SJSA1 (cell line): ENCODE data around the gene MRPL14. TPM values are rescaled to one million over a fixed set of nuclear protein-coding genes. Genes with fewer than 3 reads are reported as not detected.

Experiments
- DNase-seq, 2 experiments: peaks; one replicate each; pipeline ENCODE4 v3.0.0-alpha.2; 2015 to 2020; ENCODE audit warnings: low spot score in 2 of 2, low read depth in 1 of 2
- H3K27ac ChIP-seq: fragments of 250-450 bp; sonication (Bioruptor Pico); 2 replicates; pipeline ENCODE4 v1.5.1; 2020; ENCODE audit warnings: mild to moderate bottlenecking, moderate library complexity
- H3K27me3 ChIP-seq: fragments of 250-450 bp; sonication (Bioruptor Pico); replicated peaks from 2 replicates; pipeline ENCODE4 v1.5.1; 2020; ENCODE audit warnings: mild to moderate bottlenecking, moderate library complexity
- H3K36me3 ChIP-seq: fragments of 250-450 bp; sonication (Bioruptor Pico); 2 replicates; pipeline ENCODE4 v1.5.1; 2020; ENCODE audit warnings: mild to moderate bottlenecking
- H3K4me1 ChIP-seq: fragments of 250-450 bp; sonication (Bioruptor Pico); replicated peaks from 2 replicates; pipeline ENCODE4 v1.6.1; 2021; ENCODE audit warnings: mild to moderate bottlenecking
- H3K4me3 ChIP-seq: fragments of 250-450 bp; sonication (Bioruptor Pico); 2 replicates; pipeline ENCODE4 v1.5.1; 2020; ENCODE audit warnings: mild to moderate bottlenecking
- H3K9me3 ChIP-seq: fragments of 250-450 bp; sonication (Bioruptor Pico); replicated peaks from 2 replicates; pipeline ENCODE4 v1.5.1; 2020; ENCODE audit warnings: mild to moderate bottlenecking
- total RNA-seq: library from RNA; depleted of rRNA; stranded (reverse); fragments of >200 nt; shearing (Covaris generic); gene quantifications from 2 replicates; pipeline ENCODE4 v1.2.3, GENCODE V29; 2014

Gene MRPL14
- total RNA-seq, 1 experiment from 2014 or later = 67.0 TPM

GRCh38 chr6:44082872-44083321 is 44.4 kb downstream of the MRPL14 start:
- Histone ChIP-seq H3K9me3 (no peaks in the 10 kb centered on the region), H3K4me3 (no peak overlapping the region), H3K4me1 (peaks cover 3% of the 10 kb centered on the region; the same call in 1 of the 2 replicates), H3K27me3 (no peaks in the 10 kb centered on the region), H3K27ac (no peak overlapping the region), H3K36me3 (no peaks in the 10 kb centered on the region)
- no peak for DNase-seq

GRCh38 chr6:44081753-44082152 is 45.5 kb downstream of the MRPL14 start:
- no peak overlapping the region for H3K4me3 ChIP-seq
- H3K36me3 ChIP-seq = no peaks in the 10 kb centered on the region
- DNase-seq = no peak
- no peaks in the 10 kb centered on the region for H3K27me3 ChIP-seq
- H3K9me3 ChIP-seq = no peaks in the 10 kb centered on the region
- H3K4me1 ChIP-seq = peaks cover 3% of the 10 kb centered on the region; the same call in 1 of the 2 replicates
- H3K27ac ChIP-seq = no peak overlapping the region

GRCh38 chr6:44080561-44081521 is 46.4 kb downstream of the MRPL14 start:
- Histone ChIP-seq H3K4me3 (no peak overlapping the region), H3K36me3 (no peaks in the 10 kb centered on the region), H3K9me3 (no peaks in the 10 kb centered on the region), H3K27ac (no peak overlapping the region), H3K27me3 (no peaks in the 10 kb centered on the region), H3K4me1 (peaks cover 3% of the 10 kb centered on the region; the same call in 1 of the 2 replicates)
- no peak for DNase-seq

GRCh38 chr6:44079672-44080071 is 47.6 kb downstream of the MRPL14 start:
- no peaks in the 10 kb centered on the region for H3K36me3 ChIP-seq
- DNase-seq = no peak
- no peak overlapping the region for H3K27ac ChIP-seq
- H3K27me3 ChIP-seq = no peaks in the 10 kb centered on the region
- H3K4me1 ChIP-seq = peaks cover 8% of the 10 kb centered on the region
- no peak overlapping the region for H3K4me3 ChIP-seq
- H3K9me3 ChIP-seq = no peaks in the 10 kb centered on the region

- peak; percentile 72 to 80 for DNase-seq
- Histone ChIP-seq H3K36me3 (no peaks in the 10 kb centered on the region), H3K27me3 (no peaks in the 10 kb centered on the region), H3K27ac (no peak overlapping the region), H3K4me1 (peaks cover 11% of the 10 kb centered on the region), H3K4me3 (no peak overlapping the region), H3K9me3 (no peaks in the 10 kb centered on the region)
Observed at GRCh38 chr6:44078827-44079671, 48.2 kb downstream of the MRPL14 start.

GRCh38 chr6:44078219-44078826 is 48.9 kb downstream of the MRPL14 start:
- Histone ChIP-seq H3K27ac (no peak overlapping the region), H3K4me1 (peaks cover 17% of the 10 kb centered on the region)

GRCh38 chr6:44077214-44077946 is 49.9 kb downstream of the MRPL14 start:
- Histone ChIP-seq H3K4me3 (no peak overlapping the region), H3K4me1 (peaks cover 25% of the 10 kb centered on the region), H3K27me3 (no peaks in the 10 kb centered on the region), H3K36me3 (no peaks in the 10 kb centered on the region), H3K9me3 (no peaks in the 10 kb centered on the region), H3K27ac (no peak overlapping the region)
- no peak for DNase-seq

More at GRCh38 chr6:44078219-44078826, 48.9 kb downstream of the MRPL14 start:
- H3K4me3 ChIP-seq = no peak overlapping the region
- no peak for DNase-seq
- H3K36me3 ChIP-seq = no peaks in the 10 kb centered on the region
- H3K9me3 ChIP-seq = no peaks in the 10 kb centered on the region
- H3K27me3 ChIP-seq = no peaks in the 10 kb centered on the region

GRCh38 chr6:44076356-44077213 is 50.7 kb downstream of the MRPL14 start:
- Histone ChIP-seq H3K4me3 (no peak overlapping the region), H3K4me1 (peaks cover 33% of the 10 kb centered on the region), H3K27ac (no peak overlapping the region), H3K36me3 (no peaks in the 10 kb centered on the region), H3K27me3 (no peaks in the 10 kb centered on the region), H3K9me3 (no peaks in the 10 kb centered on the region)
- no peak for DNase-seq

- no peaks in the 10 kb centered on the region for H3K36me3 ChIP-seq
- H3K4me1 ChIP-seq = peaks cover 39% of the 10 kb centered on the region
- H3K9me3 ChIP-seq = no peaks in the 10 kb centered on the region
- DNase-seq = no peak
- no peak overlapping the region for H3K27ac ChIP-seq
- no peak overlapping the region for H3K4me3 ChIP-seq
- H3K27me3 ChIP-seq = no peaks in the 10 kb centered on the region
Observed at GRCh38 chr6:44075647-44076355, 51.5 kb downstream of the MRPL14 start.

GRCh38 chr6:44074813-44075646 is 52.2 kb downstream of the MRPL14 start:
- H3K27ac ChIP-seq = no peak overlapping the region
- no peak for DNase-seq
- H3K4me1 ChIP-seq = peaks cover 39% of the 10 kb centered on the region

GRCh38 chr6:44074439-44074812 is 52.8 kb downstream of the MRPL14 start:
- H3K27me3 ChIP-seq = no peaks in the 10 kb centered on the region
- DNase-seq = peak; percentile 69 to 79
- no peak overlapping the region for H3K4me3 ChIP-seq
- H3K27ac ChIP-seq = no peak overlapping the region
- H3K4me1 ChIP-seq = peaks cover 39% of the 10 kb centered on the region
- H3K9me3 ChIP-seq = no peaks in the 10 kb centered on the region
- no peaks in the 10 kb centered on the region for H3K36me3 ChIP-seq

More at GRCh38 chr6:44074813-44075646, 52.2 kb downstream of the MRPL14 start:
- Histone ChIP-seq H3K4me3 (no peak overlapping the region), H3K27me3 (no peaks in the 10 kb centered on the region), H3K36me3 (no peaks in the 10 kb centered on the region), H3K9me3 (no peaks in the 10 kb centered on the region)
